HG03439 (cell line): ENCODE results near the gene PPARG.
"Not testable (repeated sequence)": the region's sequence is repeated elsewhere in the genome, so short reads cannot be mapped to it uniquely, and the experiment has no call there.

Source experiments
- ATAC-seq: cut with Tn5 transposase; IDR thresholded peaks from one replicate; pipeline ENCODE4 v1.9.1; 2021; ENCODE audit warnings: mild to moderate bottlenecking, moderate library complexity; ENCODE audit not compliant: unreplicated experiment

Gene PPARG

GRCh38 chr3:12477256-12477655 lies 188.4 kb downstream of the PPARG start:
- ATAC-seq = no peak

GRCh38 chr3:12478326-12478725 lies 189.5 kb downstream of the PPARG start:
- ATAC-seq = no peak

DNA sequence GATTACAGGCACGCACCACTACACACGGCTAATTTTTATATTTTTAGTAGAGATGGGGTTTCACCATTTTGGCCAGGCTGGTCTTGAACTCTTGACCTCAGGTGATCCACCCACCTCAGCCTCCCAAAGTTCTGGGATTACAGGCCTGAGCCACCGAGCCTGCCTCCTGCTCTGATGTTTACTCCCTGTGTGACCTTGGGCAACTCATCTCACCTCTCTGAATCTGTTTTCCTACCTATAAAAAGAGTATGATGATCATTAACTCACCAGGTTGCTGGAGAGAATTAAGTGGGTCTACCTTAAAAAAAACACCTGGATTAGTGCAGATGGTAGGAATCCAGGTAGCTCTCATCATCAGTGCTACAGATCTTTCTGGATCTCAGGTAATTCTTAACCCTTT lies 190.3 kb downstream of the PPARG start:
- ATAC-seq = not testable (repeated sequence)

GRCh38 chr3:12479919-12480427 lies 191.1 kb downstream of the PPARG start:
- ATAC-seq = no peak

GRCh38 chr3:12483410-12483809 lies 194.5 kb downstream of the PPARG start:
- no peak for ATAC-seq

- peak; percentile 14 for ATAC-seq
Measured at GRCh38 chr3:12483872-12484197, 195.0 kb downstream of the PPARG start.
